HepG2 (cell line): ENCODE data around the gene CMIP. TPM values are rescaled to one million over a fixed set of nuclear protein-coding genes. Genes with fewer than 3 reads are reported as not detected.
A peak's percentile ranks its signal among the peaks of the same experiment; 100 is the strongest.

Experiments used
- ARID3A ChIP-seq: IDR thresholded peaks from 2 replicates; pipeline ENCODE4 v1.6.1; 2012; ENCODE audit warnings: low read depth, low read length, improper control_type of control experiment
- CTCF ChIP-seq: sonication (generic); formaldehyde crosslinking; IDR thresholded peaks from 2 replicates; pipeline ENCODE4 v1.5.0; 2020; ENCODE audit warnings: mild to moderate bottlenecking, missing genetic modification reagents, moderate library complexity
- ETV5 ChIP-seq: IDR thresholded peaks from 2 replicates; pipeline ENCODE4 v1.6.1; 2018; ENCODE audit warnings: missing biosample characterization, missing genetic modification reagents, inconsistent platforms, borderline replicate concordance
- FOXO1 ChIP-seq: sonication (generic); formaldehyde crosslinking; IDR thresholded peaks from 2 replicates; pipeline ENCODE4 v1.4.0; 2020; ENCODE audit warnings: missing genetic modification reagents
- HBP1 ChIP-seq: IDR thresholded peaks from 2 replicates; pipeline ENCODE4 v1.6.1; 2016; ENCODE audit warnings: low read depth, control low read depth
- HIVEP1 ChIP-seq: sonication (generic); formaldehyde crosslinking; IDR thresholded peaks from 2 replicates; pipeline ENCODE4 v1.4.0; 2020; ENCODE audit warnings: mild to moderate bottlenecking, missing genetic modification reagents
- HNRNPL ChIP-seq: fragments of 200-400 bp; formaldehyde crosslinking; IDR thresholded peaks from 2 replicates; pipeline ENCODE4 v1.6.1; 2017; ENCODE audit warnings: mild to moderate bottlenecking, low read depth, low read length
- IKZF1 ChIP-seq: fragments of 450-650 bp; IDR thresholded peaks from 2 replicates; pipeline ENCODE4 v1.7.1; 2016
- NFATC3 ChIP-seq: sonication (generic); formaldehyde crosslinking; IDR thresholded peaks from 2 replicates; pipeline ENCODE4 v1.5.1; 2020; ENCODE audit warnings: mild to moderate bottlenecking, missing genetic modification reagents
- PHF21A ChIP-seq: sonication (generic); formaldehyde crosslinking; IDR thresholded peaks from 2 replicates; pipeline ENCODE4 v1.5.0; 2020; ENCODE audit warnings: mild to moderate bottlenecking, missing genetic modification reagents
- POLR2A ChIP-seq, 2 experiments: IDR thresholded peaks; 2 replicates each; pipeline ENCODE4 v1.6.1; 2011; ENCODE audit warnings: low read depth in 2 of 2, low read length in 2 of 2, mild to moderate bottlenecking in 1 of 2, moderate library complexity in 1 of 2; ENCODE audit not compliant: insufficient read depth in 1 of 2
- PPARG ChIP-seq: conservative IDR thresholded peaks from 2 replicates; pipeline ENCODE4 v1.6.1; 2016; ENCODE audit warnings: missing biosample characterization, missing genetic modification reagents
- RFXAP ChIP-seq: sonication (generic); formaldehyde crosslinking; IDR thresholded peaks from 2 replicates; pipeline ENCODE4 v1.4.0; 2020; ENCODE audit warnings: missing genetic modification reagents, borderline replicate concordance
- SAP130 ChIP-seq: IDR thresholded peaks from 2 replicates; pipeline ENCODE4 v1.6.1; 2016; ENCODE audit warnings: low read depth
- SIX1 ChIP-seq: sonication (generic); formaldehyde crosslinking; IDR thresholded peaks from 2 replicates; pipeline ENCODE4 v1.4.0; 2020; ENCODE audit warnings: missing genetic modification reagents, borderline replicate concordance
- ZFP36L2 ChIP-seq: sonication (generic); formaldehyde crosslinking; IDR thresholded peaks from 2 replicates; pipeline ENCODE4 v1.4.0; 2020; ENCODE audit warnings: missing genetic modification reagents
- ZNF329 ChIP-seq: sonication (generic); formaldehyde crosslinking; IDR thresholded peaks from 2 replicates; pipeline ENCODE4 v1.9.0; 2021; ENCODE audit warnings: low read depth, mild to moderate bottlenecking, missing genetic modification reagents
- ZNF646 ChIP-seq: sonication (generic); formaldehyde crosslinking; IDR thresholded peaks from 2 replicates; pipeline ENCODE4 v1.9.0; 2021; ENCODE audit warnings: mild to moderate bottlenecking, missing genetic modification reagents
- ZNF772 ChIP-seq: sonication (generic); formaldehyde crosslinking; IDR thresholded peaks from 2 replicates; pipeline ENCODE4 v1.5.0; 2020; ENCODE audit warnings: mild to moderate bottlenecking, missing genetic modification reagents
- ZNF776 ChIP-seq: sonication (generic); formaldehyde crosslinking; IDR thresholded peaks from 2 replicates; pipeline ENCODE4 v1.4.0; 2020; ENCODE audit warnings: mild to moderate bottlenecking, missing genetic modification reagents
- ZNF839 ChIP-seq: sonication (generic); formaldehyde crosslinking; IDR thresholded peaks from 2 replicates; pipeline ENCODE4 v1.4.0; 2020; ENCODE audit warnings: missing genetic modification reagents, mild to moderate bottlenecking, borderline replicate concordance
- polyA plus RNA-seq, 8 experiments: library from polyadenylated mRNA; depleted of rRNA in 3 of 8; stranded (reverse) in 7 of 8; unstranded in 1 of 8; fragments of >200 nt; fragmentation: Illumina TruSeq in 4 of 8; extraction: Trizol in 4 of 8; gene quantifications; 2 replicates each; pipeline versions ENCODE4 v1.2.1 to v1.2.3, GENCODE V29; 2011 to 2016; ENCODE audit warnings: low read depth in 4 of 8, missing spikeins in 1 of 8, mixed read lengths in 1 of 8; ENCODE audit not compliant: insufficient read depth in 1 of 8
- total RNA-seq, 5 experiments: library from RNA; depleted of rRNA; stranded (reverse); fragments of >200 nt; fragmentation: Illumina TruSeq; extraction: Trizol; gene quantifications; 2 replicates each; pipeline ENCODE4 v1.2.3, GENCODE V29; 2016; ENCODE audit warnings: low read depth in 1 of 5

Gene CMIP
- total and polyA plus RNA-seq, 2 of the 13 experiments (the other 11 are each of a cell fraction or from before 2014, with no cell fraction given) = 10.9 to 18.1 TPM

- TF ChIP-seq ZNF646 (CRISPR knock-in tag) (no peak), HIVEP1 (CRISPR knock-in tag) (no peak), ZNF776 (CRISPR knock-in tag) (no peak), CTCF (peak; percentile 5; the same call in 1 of the 2 replicates), HBP1 (0 out of 2 replicates have a peak, but pooled peaks have one; percentile 36), ZFP36L2 (CRISPR knock-in tag) (no peak), NFATC3 (CRISPR knock-in tag) (no peak), ARID3A (no peak), SIX1 (CRISPR knock-in tag) (no peak), ZNF772 (CRISPR knock-in tag) (peak; percentile 64; the same call in 1 of the 2 replicates), ETV5 (CRISPR knock-in tag) (peak; percentile 91), ZNF839 (CRISPR knock-in tag) (peak; percentile 19; the same call in 1 of the 2 replicates), PHF21A (CRISPR knock-in tag) (peak; percentile 34; the same call in 1 of the 2 replicates), ZNF329 (no peak), POLR2A (IDR thresholded peaks at IDR 0.05; ENCODE audit: insufficient read depth in 1 of 2, low read depth in 2 of 2, low read length in 2 of 2) (no peak), RFXAP (no peak), FOXO1 (peak; percentile 90), IKZF1 (no peak), SAP130 (CRISPR knock-in tag) (peak; percentile 77), HNRNPL (peak; percentile 47; the same call in 1 of the 2 replicates), PPARG (CRISPR knock-in tag) (peak; percentile 48; the same call in 1 of the 2 replicates)
Measured at GRCh38 chr16:81592353-81592866, 147.8 kb downstream of the CMIP start (continued).
